ENCODE data around the gene CCDC30.

DNA sequence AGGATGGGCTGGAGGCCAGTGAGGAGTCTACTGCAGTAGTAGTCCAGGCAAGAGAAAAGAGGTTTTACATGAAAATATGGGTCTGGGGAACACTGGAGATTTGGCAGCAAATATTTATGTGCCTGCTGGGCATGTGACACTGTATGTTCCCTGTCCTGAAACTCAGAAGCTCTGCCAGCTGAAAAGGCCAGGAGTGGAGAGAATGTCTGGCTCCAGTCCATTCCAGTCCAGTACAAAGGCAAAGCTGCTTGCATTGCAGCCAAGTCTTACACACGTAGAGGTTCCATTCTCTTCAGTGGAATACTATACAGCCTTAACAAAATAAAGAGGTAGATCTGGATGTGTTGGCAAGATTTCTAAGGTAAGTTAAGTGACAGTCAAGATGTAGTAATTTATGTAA is 211.6 kb downstream of the CCDC30 start:
- TF ChIP-seq EP300 (IDR thresholded peaks at IDR 0.05) (no peak), POLR2A (IDR thresholded peaks at IDR 0.05) (no peak), CTCF (IDR thresholded peaks at IDR 0.05) (no peak)

All from sigmoid colon (tissue), 4 donors.